Endometrium (tissue), 2 donors: ENCODE data around the gene BTK.
A peak's percentile ranks its signal among the peaks of the same experiment; 100 is the strongest.

Experiments used
- FAIRE-seq: peaks from 2 replicates; lab custom pipeline; 2012; peaks lifted over from hg19 to GRCh38; lab: Jason Lieb, UNC
- donor health status: control.
- donor health status: control.

The BTK gene

GRCh38 chrX:101385795-101386541, at the start of gene BTK:
TSS of gene BTK (minus strand) at chrX:101386191. CDS start at chrX:101375284, 10,907 bp downstream.
- FAIRE-seq: no peak

- FAIRE-seq: no peak
These were observed 44.6 kb upstream of the BTK start for GRCh38 chrX:101430457-101431078.

DNA sequence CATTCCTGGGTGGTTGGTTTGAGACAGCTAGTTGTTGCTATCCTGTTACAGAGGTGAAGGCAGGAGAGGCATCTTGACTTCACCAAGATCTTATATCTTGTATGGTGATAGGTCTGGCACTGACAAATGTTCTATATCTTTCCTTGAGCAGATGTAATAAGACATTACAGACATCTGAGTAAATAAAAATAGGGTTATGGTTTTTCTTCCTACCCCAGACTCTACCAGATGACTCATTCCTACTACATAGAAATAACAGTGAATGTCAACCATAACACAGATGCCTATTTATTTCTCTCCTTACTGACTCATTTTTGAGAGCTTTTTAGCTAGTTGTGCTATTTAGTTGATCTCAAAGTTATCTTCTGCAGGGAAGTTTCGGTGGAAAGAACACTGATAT, 43.9 kb upstream of the BTK start:
- FAIRE-seq: no peak

GRCh38 chrX:101427954-101428353, 42.0 kb upstream of the BTK start:
- FAIRE-seq: no peak

DNA sequence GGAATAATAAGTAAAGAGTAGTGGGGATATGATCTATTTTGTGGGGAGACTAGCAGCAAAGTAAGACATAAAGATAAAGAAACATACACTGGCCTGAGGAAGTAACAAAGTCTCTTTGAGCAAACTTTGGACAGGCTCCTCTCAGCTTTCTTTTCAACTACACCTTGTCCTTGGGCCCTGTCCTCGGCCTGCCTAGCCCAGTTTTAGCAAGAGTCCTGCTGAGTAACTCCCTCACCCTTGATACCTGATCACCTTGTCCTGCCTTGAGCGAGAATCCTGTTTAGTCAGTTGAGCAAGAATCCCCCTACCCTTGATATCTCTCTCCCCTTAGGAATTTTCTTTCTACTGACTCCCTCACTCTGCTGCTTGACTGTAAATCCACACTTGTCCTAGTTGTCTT, 33.5 kb upstream of the BTK start:
- no peak for FAIRE-seq

DNA sequence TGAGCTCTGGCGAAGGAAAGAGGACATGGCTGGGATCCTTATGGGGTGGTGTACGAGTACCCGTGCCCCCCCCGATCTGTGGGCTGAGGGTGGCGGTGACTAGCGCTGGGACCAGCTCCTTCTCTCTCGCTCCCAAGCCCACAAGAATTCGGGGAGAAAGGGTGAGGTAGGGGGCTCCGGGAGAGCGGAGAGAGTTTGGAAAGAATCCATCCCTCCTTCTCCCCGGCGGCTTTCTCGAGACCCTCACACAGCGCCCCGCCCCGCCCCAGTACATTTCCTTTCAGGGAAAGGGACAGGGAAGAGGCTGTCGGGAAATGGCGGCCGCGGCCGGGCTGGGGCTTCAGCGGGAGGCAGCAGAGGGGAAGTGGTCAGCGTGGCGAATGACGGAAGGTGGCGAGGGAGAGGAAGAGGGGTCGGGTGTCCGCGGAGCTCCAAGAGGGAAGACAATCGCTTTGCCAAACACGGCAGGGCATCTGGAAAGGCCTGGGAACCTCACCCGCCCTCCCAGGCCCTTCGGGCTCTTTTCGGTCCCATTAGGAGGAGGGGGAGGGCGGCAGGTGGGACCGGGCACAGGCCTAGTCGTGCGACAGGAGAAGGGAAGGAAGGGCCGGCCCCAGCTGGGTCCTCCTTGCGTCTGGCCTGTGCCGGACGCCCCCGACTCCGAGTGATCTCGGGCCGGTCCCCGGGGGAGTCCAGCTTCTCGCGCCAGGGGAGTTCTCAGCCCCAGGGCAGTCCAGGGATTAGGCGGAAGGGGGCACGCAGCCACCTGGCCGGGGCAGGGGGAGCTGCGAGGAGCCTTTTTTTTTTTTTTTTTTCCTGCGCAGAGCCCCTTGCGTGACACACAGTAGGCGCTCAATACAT, 32.2 kb upstream of the BTK start:
- no peak for FAIRE-seq

GRCh38 chrX:101417190-101417589, 31.2 kb upstream of the BTK start:
- FAIRE-seq: no peak

DNA sequence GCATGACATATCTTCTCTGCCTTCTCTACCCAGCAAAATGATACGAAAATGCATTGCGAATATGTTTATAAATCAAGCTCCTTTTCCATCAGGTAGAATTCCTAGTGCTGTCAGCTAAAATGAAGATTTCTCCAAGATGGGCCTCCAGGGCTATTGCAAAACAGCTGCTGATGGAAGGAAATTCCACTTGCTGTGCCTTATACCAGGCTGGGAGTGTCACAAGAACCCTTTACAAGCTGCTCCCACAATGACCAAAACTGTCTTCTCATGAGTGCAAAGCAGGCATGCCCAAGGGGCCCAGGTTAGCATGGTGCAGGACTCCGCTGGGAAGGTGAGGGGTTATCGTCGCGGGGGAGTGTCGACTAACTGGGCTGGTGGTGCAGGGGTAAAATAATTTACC, 30.7 kb upstream of the BTK start:
- no peak for FAIRE-seq

DNA sequence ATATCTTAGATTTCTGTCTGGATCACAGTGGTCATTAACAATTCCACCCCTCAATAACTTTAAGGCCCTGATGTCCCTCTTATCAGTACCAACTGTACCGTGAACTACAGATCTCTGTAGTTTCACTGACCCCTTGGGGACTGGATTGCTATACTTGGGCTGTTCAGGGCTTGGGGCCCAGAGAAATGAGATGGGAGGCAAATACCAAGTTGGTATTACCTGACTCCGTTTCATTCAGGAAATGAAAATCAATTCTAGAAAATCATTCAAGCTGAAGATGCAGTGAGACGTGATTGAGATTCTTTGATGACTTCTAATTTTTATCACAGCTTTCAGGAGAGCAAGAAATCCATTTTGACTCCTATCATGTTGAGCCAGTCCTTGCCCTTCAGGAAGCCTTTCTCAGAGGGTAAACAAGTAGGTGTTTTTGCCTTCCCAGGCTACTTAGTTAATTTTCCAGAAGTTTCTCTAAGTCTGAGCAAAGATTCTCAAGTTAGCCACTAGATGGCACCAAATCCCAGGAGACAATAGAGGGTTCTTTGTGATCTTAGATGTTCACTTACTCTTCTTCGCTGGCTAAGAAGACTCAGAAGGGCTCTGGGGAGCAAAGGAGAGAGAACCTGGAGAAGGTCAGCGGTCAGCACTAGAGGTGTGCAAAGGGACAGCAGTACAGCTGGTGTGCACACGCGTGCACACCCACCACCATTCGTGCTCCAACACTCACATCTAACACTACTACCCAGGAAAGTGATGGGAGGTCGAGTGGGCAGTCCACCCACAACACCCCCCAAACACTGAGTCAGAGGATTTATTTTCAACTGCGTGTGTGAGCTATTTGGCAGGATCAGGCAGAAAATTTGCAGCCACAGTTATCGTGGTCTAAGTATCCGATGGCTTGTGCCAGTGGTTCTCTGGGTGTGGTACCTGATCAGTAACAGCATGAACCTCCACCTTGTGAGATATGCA, 29.5 kb upstream of the BTK start:
- peak; percentile 37 for FAIRE-seq

GRCh38 chrX:101411984-101412383, 26.0 kb upstream of the BTK start:
- FAIRE-seq: no peak

- FAIRE-seq: no peak
These were observed 24.5 kb upstream of the BTK start for GRCh38 chrX:101410461-101410860.

GRCh38 chrX:101409043-101409442, 23.1 kb upstream of the BTK start:
- no peak for FAIRE-seq

DNA sequence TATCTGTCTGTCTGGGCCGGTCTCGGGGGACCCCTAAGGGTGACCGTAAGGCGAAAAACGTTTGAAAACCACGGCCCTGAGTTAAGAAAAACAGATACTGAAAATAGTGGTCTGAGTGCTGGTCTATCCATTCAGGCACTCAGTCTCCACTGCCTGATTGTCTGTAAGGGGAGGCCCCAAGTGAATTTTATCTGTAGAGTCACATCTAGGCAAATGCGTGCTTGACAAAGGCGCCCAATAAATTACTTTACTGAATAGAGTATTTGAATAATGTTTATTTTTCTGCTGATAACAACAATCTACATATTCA, 22.5 kb upstream of the BTK start:
- FAIRE-seq: no peak

GRCh38 chrX:101407748-101408531, 21.9 kb upstream of the BTK start, which contains the start of the genes GLA and HNRNPH2:
TSS of gene GLA (minus strand) at chrX:101407925. CDS start at chrX:101407903, 22 bp downstream.
TSS of gene HNRNPH2 (plus strand) at chrX:101408222. CDS start at chrX:101411989, 3,767 bp downstream.
- FAIRE-seq: peak; percentile 97

DNA sequence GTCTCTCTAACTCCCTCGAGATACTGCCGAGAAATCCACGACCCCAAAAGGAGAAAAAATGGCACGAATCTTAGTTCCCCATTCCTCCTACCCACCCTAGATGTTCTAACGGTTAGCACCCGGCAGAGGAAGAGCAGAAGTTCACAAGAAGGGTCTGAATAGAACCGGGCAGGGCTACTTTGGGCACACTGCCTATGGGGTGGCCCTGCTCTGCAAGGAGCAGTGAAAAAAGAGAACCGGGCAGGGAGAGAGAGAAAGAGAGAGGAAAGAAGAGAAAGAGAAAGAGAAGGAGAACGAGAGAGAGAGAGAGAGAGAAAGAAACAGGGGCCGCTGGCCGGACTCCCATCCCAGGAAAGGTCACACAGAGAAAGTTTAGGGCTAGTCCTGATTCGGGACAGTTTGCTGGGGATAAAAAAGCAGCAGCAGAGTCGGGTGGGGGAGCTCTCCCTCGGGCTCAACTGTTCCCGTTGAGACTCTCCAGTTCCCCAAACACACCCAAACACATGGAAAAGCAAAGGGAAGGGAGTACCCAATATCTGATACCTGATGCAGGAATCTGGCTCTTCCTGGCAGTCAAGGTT, 21.3 kb upstream of the BTK start:
- no peak for FAIRE-seq

DNA sequence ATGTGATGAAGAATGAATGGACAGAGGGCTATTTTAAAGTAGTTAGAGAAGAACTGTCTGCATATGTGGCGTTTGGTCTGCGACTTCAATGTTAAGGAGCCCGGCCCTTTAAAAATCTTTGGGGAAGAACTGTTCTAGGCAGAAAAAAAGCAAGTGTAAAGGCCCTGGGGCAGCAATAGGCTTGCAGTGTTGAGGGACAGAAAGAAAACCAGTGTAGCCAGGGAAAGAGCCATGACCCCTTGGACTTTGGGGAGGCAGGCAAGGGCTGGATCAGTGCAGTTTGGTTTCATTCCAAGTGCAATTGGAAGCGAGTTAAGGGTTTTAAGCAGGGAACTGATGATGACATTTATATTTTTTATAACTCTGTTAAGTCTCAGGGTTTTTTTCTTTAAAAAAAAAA, 13.8 kb upstream of the BTK start:
- FAIRE-seq: no peak

DNA sequence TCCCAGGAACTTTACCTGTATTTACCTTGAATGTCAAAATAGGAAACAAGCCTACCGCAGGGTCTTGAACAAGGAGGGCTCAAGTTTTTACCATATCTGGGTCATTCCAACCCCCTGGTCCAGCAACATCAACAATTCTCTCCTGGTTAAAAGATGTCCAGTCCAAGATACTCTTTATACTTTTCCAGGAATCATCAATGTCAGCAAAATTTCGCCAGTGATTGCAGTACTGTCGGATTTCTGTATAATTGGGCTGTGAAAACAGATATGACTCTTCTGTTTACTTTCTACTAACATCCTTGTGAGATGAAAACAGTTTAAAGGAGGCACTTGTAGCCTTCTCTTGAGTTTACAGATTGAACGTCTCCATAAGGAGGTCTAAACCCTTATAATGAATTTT, 12.7 kb upstream of the BTK start:
- FAIRE-seq: no peak

DNA sequence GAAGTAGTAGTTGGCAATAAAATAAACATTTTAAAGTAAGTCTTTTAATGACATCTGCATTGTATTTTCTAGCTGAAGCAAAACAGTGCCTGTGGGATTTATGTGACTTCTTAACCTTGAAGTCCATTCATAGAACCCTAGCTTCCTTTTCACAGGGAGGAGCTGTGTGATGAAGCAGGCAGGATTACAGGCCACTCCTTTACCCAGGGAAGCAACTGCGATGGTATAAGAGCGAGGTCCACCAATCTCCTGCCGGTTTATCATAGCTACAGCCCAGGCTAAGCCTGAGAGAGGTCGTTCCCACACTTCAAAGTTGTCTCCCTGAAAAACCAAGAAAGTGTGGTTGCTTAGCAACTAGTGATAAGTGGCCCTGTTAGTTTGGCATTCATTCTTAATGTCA, 11.8 kb upstream of the BTK start:
- FAIRE-seq: no peak

GRCh38 chrX:101395789-101396188, 9.8 kb upstream of the BTK start:
- no peak for FAIRE-seq

- no peak for FAIRE-seq
These were observed 8.4 kb upstream of the BTK start for GRCh38 chrX:101394372-101394771.
